Adrenal gland (tissue), 5 donors: ENCODE measurements around the gene SPEF1.
"Not testable (repeated sequence)": the region's sequence is repeated elsewhere in the genome, so short reads cannot be mapped to it uniquely, and the experiment has no call there.

ENCODE experiments used
- POLR2A ChIP-seq, 2 donors: fragments of 450-650 bp; IDR thresholded peaks; one replicate each; pipeline ENCODE4 v1.6.1; 2017; ENCODE audit warnings: antibody characterized with exemption in 2 of 2, mild to moderate bottlenecking in 2 of 2, moderate library complexity in 1 of 2
- TF ChIP-seq, protein P1 (sequence below), 6 experiments: fragments of 450-650 bp in 4 of 6; fragments of 200-600 bp in 2 of 6; sonication (generic) in 1 of 6; IDR thresholded peaks; 1 replicate in 5 of 6; 2 replicates in 1 of 6; pipeline versions ENCODE4 v1.5.1 to v1.8.0; 2016 to 2021; ENCODE audit warnings: antibody characterized with exemption in 6 of 6, mild to moderate bottlenecking in 2 of 6, moderate library complexity in 1 of 6
- donor health status: DM: no; HTN: no; CAD: no.

- TF ChIP-seq, protein P1, sequence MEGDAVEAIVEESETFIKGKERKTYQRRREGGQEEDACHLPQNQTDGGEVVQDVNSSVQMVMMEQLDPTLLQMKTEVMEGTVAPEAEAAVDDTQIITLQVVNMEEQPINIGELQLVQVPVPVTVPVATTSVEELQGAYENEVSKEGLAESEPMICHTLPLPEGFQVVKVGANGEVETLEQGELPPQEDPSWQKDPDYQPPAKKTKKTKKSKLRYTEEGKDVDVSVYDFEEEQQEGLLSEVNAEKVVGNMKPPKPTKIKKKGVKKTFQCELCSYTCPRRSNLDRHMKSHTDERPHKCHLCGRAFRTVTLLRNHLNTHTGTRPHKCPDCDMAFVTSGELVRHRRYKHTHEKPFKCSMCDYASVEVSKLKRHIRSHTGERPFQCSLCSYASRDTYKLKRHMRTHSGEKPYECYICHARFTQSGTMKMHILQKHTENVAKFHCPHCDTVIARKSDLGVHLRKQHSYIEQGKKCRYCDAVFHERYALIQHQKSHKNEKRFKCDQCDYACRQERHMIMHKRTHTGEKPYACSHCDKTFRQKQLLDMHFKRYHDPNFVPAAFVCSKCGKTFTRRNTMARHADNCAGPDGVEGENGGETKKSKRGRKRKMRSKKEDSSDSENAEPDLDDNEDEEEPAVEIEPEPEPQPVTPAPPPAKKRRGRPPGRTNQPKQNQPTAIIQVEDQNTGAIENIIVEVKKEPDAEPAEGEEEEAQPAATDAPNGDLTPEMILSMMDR (IDR thresholded peaks at IDR 0.05), result not testable (repeated sequence)
- not testable (repeated sequence) for TF ChIP-seq POLR2A (IDR thresholded peaks at IDR 0.05)
Measured at GRCh38 chr20:3829891-3830290, 48.6 kb upstream of the SPEF1 start.
